KMS-11 (cell line): ENCODE data around the gene ATF3.

Experiments
- H2AFZ ChIP-seq: fragments of 200-600 bp; sonication (generic); 2 replicates; pipeline ENCODE4 v1.6.1; 2016; ENCODE audit warnings: antibody characterized with exemption, mixed run types, low read depth
- H3K27ac ChIP-seq: fragments of 200-600 bp; sonication (generic); 2 replicates; pipeline ENCODE4 v1.6.1; 2016; ENCODE audit warnings: mild to moderate bottlenecking, mixed run types
- H3K27me3 ChIP-seq: fragments of 200-600 bp; sonication (generic); 2 replicates; pipeline ENCODE4 v1.6.1; 2017; ENCODE audit warnings: mild to moderate bottlenecking, low read depth, mixed run types, moderate library complexity; ENCODE audit not compliant: insufficient read depth
- H3K36me3 ChIP-seq: fragments of 200-600 bp; sonication (generic); 2 replicates; pipeline ENCODE4 v1.6.1; 2017; ENCODE audit warnings: mild to moderate bottlenecking, mixed run types; ENCODE audit not compliant: insufficient read depth
- H3K4me1 ChIP-seq: fragments of 200-600 bp; sonication (generic); 2 replicates; pipeline ENCODE4 v1.6.1; 2016; ENCODE audit warnings: mild to moderate bottlenecking, low read depth, mixed run types; ENCODE audit not compliant: poor library complexity, severe bottlenecking
- H3K4me2 ChIP-seq: fragments of 200-600 bp; sonication (generic); 2 replicates; pipeline ENCODE4 v1.7.0; 2016; ENCODE audit warnings: mild to moderate bottlenecking, mixed run types
- H3K4me3 ChIP-seq: fragments of 200-600 bp; sonication (generic); IDR thresholded peaks from 2 replicates; pipeline ENCODE4 v1.6.1; 2017; ENCODE audit warnings: low read depth, low read length, mixed read lengths; ENCODE audit not compliant: insufficient read depth
- H3K79me2 ChIP-seq: fragments of 200-600 bp; sonication (generic); 2 replicates; pipeline ENCODE4 v1.6.1; 2016; ENCODE audit warnings: low read depth, mixed run types; ENCODE audit not compliant: insufficient read depth
- H3K9ac ChIP-seq: fragments of 200-600 bp; sonication (generic); 2 replicates; pipeline ENCODE4 v1.6.1; 2016; ENCODE audit warnings: mild to moderate bottlenecking, mixed run types
- H4K20me1 ChIP-seq: fragments of 200-600 bp; sonication (generic); 2 replicates; pipeline ENCODE4 v1.6.1; 2016; ENCODE audit warnings: mild to moderate bottlenecking, mixed run types; ENCODE audit not compliant: insufficient read depth
- TF ChIP-seq, protein P1 (sequence below): fragments of 200-600 bp; sonication (generic); conservative IDR thresholded peaks from 2 replicates; pipeline ENCODE4 v1.6.1; 2017; ENCODE audit warnings: low read depth, mild to moderate bottlenecking, antibody characterized with exemption, low read length, moderate library complexity, mixed read lengths

Gene ATF3

GRCh38 chr1:212575333-212575732, 33.2 kb upstream of the ATF3 start:
- TF ChIP-seq, protein P1, sequence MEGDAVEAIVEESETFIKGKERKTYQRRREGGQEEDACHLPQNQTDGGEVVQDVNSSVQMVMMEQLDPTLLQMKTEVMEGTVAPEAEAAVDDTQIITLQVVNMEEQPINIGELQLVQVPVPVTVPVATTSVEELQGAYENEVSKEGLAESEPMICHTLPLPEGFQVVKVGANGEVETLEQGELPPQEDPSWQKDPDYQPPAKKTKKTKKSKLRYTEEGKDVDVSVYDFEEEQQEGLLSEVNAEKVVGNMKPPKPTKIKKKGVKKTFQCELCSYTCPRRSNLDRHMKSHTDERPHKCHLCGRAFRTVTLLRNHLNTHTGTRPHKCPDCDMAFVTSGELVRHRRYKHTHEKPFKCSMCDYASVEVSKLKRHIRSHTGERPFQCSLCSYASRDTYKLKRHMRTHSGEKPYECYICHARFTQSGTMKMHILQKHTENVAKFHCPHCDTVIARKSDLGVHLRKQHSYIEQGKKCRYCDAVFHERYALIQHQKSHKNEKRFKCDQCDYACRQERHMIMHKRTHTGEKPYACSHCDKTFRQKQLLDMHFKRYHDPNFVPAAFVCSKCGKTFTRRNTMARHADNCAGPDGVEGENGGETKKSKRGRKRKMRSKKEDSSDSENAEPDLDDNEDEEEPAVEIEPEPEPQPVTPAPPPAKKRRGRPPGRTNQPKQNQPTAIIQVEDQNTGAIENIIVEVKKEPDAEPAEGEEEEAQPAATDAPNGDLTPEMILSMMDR = no peak
- Histone ChIP-seq H3K9ac (no peak overlapping the region), H3K4me3 (no peak overlapping the region)

GRCh38 chr1:212578041-212578440, 30.5 kb upstream of the ATF3 start:
- no peaks in the 10 kb centered on the region for H3K36me3 ChIP-seq
- TF ChIP-seq, protein P1 = no peak
- H3K27ac ChIP-seq = no peak overlapping the region
- no peak overlapping the region for H3K4me2 ChIP-seq
- no peaks in the 10 kb centered on the region for H4K20me1 ChIP-seq
- no peaks in the 10 kb centered on the region for H3K27me3 ChIP-seq
- H2AFZ ChIP-seq = no peak overlapping the region
- no peaks in the 10 kb centered on the region for H3K79me2 ChIP-seq
- H3K4me1 ChIP-seq = no peaks in the 10 kb centered on the region
- H3K4me3 ChIP-seq = no peak overlapping the region
- no peak overlapping the region for H3K9ac ChIP-seq

More at GRCh38 chr1:212575333-212575732, 33.2 kb upstream of the ATF3 start:
- H3K4me1 ChIP-seq = no peaks in the 10 kb centered on the region
- H3K79me2 ChIP-seq = no peaks in the 10 kb centered on the region
- H3K4me2 ChIP-seq = no peak overlapping the region
- H3K27ac ChIP-seq = no peak overlapping the region
- H3K27me3 ChIP-seq = 0 out of 2 replicates have a peak, but pooled peaks cover 2% of the 10 kb centered on the region
- no peaks in the 10 kb centered on the region for H3K36me3 ChIP-seq
- H4K20me1 ChIP-seq = no peaks in the 10 kb centered on the region
- H2AFZ ChIP-seq = no peak overlapping the region

GRCh38 chr1:212581034-212581433, 27.5 kb upstream of the ATF3 start:
- Histone ChIP-seq H3K27me3 (peaks cover 17% of the 10 kb centered on the region), H4K20me1 (no peaks in the 10 kb centered on the region), H3K4me3 (no peak overlapping the region), H3K4me2 (no peak overlapping the region), H3K36me3 (no peaks in the 10 kb centered on the region), H3K79me2 (no peaks in the 10 kb centered on the region), H3K4me1 (peaks cover 3% of the 10 kb centered on the region), H2AFZ (no peak overlapping the region), H3K27ac (no peak overlapping the region), H3K9ac (no peak overlapping the region)
- TF ChIP-seq, protein P1 = no peak

GRCh38 chr1:212582291-212582690, 26.3 kb upstream of the ATF3 start:
- Histone ChIP-seq H4K20me1 (no peaks in the 10 kb centered on the region), H3K4me2 (no peak overlapping the region), H3K4me3 (no peak overlapping the region), H3K36me3 (no peaks in the 10 kb centered on the region), H3K9ac (no peak overlapping the region), H3K79me2 (no peaks in the 10 kb centered on the region), H3K27ac (no peak overlapping the region), H2AFZ (no peak overlapping the region), H3K4me1 (peaks cover 15% of the 10 kb centered on the region), H3K27me3 (peaks cover 25% of the 10 kb centered on the region)
- TF ChIP-seq, protein P1 = no peak
